LNCAP (cell line): ENCODE data around the gene NRCAM.

Source experiments
- TF ChIP-seq, protein P1 (sequence below): fragments of 450-650 bp; IDR thresholded peaks from 2 replicates; pipeline ENCODE4 v1.5.1; 2017; ENCODE audit warnings: mild to moderate bottlenecking

The NRCAM gene

DNA sequence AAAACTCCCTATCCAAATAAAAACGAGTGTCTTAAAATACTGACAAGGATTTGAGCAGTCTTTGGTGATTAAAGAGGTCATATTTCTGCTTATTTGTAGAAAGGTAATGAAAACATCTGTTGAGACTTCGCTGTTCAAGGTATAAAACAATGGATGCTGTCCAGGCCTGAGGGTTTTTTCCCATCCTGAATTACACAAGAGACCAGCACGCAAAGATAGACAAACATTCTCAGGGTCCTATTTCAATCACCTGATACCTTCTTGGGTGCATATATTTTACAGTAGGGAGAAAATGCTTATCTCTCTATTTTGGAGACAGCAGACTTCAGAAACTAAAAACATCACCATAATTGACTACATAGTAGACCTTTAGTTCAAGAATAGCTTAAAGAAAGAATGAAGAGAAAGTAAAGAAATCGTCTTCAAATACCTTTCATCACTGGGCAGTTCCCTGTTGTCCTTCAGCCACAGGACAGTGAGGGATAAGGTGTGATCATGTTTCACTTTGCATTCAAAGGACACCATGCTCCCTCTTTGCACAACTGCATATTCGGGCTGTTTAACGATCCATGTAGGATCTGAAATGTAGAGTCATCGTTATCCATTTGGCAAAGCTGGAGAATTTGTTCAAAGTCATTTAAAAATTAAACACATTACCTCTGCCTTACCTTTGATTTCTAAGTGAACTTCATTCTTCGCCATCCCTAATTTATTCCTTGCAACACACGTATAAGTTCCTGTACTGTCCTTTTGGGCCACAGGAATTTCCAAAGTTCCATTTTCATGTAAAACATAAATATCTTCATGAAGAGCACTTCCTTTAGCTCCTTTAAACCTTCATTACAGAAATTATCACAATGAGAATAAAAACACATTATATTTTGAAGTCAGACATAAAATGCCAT lies 262.4 kb downstream of the NRCAM start:
- TF ChIP-seq, protein P1, sequence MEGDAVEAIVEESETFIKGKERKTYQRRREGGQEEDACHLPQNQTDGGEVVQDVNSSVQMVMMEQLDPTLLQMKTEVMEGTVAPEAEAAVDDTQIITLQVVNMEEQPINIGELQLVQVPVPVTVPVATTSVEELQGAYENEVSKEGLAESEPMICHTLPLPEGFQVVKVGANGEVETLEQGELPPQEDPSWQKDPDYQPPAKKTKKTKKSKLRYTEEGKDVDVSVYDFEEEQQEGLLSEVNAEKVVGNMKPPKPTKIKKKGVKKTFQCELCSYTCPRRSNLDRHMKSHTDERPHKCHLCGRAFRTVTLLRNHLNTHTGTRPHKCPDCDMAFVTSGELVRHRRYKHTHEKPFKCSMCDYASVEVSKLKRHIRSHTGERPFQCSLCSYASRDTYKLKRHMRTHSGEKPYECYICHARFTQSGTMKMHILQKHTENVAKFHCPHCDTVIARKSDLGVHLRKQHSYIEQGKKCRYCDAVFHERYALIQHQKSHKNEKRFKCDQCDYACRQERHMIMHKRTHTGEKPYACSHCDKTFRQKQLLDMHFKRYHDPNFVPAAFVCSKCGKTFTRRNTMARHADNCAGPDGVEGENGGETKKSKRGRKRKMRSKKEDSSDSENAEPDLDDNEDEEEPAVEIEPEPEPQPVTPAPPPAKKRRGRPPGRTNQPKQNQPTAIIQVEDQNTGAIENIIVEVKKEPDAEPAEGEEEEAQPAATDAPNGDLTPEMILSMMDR, result no peak

DNA sequence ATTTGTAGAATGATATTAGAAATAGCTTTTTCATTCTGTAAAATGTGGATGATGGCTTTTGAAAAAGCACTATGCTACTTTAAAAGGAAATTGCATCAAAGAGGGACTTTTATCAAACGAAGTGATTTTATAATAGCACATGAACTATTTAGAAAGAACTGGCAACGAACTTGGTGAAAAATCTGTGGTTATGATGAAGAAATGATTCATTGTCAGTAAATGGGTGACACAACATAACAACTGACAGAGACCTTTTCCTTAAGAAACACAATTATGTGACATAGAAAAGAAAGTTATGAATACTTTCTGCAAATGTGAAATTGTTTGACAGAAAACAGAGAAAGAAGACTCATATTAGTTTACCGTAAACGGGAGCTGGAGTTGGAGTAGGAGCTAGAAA lies 265.3 kb downstream of the NRCAM start:
- TF ChIP-seq, protein P1, result no peak

DNA sequence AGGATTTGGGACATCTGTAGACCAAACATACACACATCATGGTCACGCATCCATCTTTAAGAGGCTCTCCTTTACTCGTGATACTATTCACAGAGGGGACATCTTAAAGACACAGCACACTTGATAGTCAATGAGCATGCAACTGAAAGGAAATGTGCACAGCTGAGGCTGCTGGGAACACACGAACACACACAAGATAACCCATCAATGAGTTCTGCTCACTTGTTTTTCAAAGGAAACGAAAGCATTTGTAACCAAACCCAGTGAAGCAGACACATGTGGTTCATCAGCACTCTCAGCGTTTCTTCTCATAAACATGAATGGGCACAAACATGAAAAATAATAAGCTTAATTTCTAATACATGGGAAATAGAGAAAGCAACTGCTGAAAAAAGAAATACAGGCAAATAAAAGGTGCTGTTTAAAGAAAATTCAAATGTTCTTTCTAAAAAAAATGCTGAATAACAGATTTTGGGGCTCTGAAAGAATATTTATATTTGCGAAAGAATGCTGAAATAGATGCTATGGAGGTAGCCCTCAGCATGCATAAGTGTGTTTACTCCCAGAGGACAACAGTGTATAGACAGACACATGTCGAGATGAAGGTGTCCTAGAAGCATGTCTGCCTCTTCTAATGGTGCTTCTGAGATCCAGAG lies 266.4 kb downstream of the NRCAM start:
- TF ChIP-seq, protein P1, result no peak

DNA sequence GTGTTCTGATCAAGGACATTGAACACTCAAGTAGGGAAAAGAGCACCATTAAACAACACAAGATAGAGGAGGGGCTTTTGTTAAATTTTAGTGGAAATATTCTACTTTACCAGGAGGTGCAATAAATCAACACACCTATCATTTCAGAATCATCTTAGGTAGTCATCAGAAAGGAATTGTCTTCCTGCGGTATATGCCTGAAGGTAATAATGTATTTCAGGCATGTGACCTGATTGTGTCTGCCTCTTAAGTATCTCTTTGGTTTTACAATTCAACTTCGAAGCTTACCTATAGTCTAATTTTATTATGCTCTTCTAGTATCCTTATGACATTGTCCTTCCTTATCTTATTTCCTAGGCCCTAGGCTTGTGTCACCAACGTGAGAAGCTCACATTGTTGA lies 267.5 kb downstream of the NRCAM start:
- TF ChIP-seq, protein P1, result no peak

DNA sequence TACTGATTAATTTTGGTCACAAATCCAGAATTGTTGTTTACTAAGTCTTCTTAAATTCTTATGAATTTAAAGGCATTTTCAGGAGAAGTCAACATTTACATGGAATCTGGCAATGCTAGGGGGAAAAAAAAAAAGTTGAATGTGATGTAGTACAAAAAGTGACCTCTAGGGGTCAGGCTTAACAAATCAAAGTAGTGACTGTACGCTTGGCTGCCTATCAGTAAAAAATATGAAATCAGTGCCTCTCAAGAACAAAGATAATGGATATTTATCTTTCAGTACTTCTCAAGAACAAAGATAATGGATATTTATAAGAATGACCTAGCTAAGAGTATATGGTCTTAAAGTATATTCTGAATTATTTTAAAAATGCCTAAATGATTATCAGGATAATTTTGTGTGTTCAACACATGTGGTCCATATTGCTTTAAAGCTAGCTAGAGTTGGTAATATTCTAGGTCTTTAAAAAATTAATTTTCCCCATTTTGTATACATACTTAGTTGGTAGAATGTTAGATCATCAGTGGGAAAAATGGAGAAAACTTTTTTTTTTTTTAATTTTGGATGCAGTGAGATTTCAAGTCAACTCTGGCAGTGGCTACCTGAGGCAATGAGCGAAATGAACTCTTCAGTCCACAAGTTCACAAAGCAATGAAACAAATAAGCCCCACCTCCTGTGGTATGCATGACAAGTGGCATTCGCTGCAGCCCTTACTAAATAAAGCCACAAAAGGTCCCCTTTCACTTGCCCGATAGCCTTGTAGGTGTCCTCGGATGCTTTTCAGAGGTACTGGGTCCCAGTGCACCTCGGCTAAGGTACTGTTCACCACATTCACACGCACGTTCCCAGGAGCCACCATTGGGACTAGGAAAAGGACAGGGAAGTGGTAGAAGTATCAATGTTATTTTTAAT lies 274.9 kb downstream of the NRCAM start:
- TF ChIP-seq, protein P1, result peak; percentile 69

DNA sequence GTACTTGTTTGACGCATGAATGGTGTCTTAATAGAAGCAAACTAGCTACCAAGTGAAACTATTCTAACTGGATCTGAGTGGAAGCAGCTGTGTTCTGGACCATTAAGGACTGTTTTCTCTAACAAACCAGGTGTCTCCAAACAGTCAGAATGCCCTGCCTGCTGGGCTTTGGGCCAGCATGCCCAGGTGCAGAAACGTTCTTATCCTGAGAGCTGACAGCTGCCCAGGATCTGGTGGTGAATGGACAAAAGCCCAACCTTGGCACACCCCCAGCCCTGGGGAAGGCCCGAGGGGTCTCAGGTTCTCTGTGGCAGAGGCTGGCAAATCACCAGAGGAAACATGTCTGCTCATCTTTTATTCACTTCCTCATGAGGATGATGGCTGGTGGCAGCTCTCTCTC lies 277.8 kb downstream of the NRCAM start:
- TF ChIP-seq, protein P1, result no peak

DNA sequence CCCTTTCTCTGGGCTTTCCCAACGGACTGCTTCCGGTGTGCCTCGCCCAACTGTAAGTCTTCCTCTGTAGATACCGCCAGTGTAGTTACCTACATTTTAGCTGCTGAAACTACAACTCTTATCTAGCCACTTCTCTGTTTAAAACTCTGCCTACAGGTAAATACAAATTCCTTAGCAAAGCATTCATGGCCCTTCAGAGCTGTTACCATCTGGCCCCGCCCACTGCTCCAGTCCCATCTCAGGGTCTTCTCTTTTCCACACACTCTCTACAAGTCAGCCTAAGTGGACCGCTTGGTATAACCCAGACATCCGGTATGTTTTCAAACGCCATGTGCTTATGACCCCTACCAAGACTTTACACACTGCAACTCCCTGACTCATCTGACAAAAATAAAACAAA lies 285.1 kb downstream of the NRCAM start:
- TF ChIP-seq, protein P1, result no peak
